Activated CD8-positive, alpha-beta memory T cell treated with anti-CD3 and anti-CD28 coated beads for 1 hour (primary cell): Measurements from ENCODE around the gene REPIN1.

Source experiments
- DNase-seq, 2 donors: peaks; one replicate each; pipeline ENCODE4 v3.0.0-alpha.2; 2020; ENCODE audit warnings: low read depth in 1 of 2; ENCODE audit errors: extremely low read depth in 1 of 2

The REPIN1 gene

DNA sequence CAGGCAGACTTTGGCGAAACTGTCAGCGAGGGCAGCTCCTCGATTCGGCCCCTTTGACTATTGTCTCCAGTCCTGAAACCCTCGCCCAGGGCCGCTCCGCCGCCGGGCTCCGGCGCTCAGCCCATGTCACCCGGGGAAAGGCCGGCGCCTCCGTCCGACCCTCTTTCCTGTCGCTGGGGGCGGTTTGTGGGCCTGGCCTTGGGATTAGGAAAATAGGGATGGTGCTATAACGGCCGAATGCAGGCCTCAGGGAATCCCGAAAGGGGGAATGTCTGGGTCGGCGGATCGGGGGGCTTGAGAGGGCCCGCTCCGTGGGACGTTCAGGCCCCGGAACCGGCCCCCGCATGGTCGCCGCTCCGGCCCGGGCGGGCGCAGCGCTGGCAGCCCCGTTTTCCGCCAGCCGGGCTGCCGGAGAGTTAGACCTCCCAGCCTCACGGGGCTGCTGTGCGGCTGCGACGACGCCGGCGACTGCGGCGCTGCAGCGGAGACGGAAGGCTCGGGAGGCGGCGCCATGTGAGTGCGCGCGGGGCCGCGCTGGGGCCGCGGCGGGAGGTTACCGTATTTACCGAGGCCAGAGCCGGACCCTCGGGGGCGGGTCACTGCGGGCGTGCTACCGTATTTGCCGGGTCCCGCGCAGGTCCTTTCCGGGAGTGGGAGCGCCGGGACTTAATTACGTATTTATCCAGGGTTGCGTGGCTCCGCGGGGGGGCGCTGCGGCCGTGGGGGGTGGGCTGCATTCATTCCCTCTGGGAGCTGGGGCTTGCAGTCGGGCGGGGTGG lies 36.4 kb downstream of the REPIN1 start:
- DNase-seq = peak; percentile 19 to 56

DNA sequence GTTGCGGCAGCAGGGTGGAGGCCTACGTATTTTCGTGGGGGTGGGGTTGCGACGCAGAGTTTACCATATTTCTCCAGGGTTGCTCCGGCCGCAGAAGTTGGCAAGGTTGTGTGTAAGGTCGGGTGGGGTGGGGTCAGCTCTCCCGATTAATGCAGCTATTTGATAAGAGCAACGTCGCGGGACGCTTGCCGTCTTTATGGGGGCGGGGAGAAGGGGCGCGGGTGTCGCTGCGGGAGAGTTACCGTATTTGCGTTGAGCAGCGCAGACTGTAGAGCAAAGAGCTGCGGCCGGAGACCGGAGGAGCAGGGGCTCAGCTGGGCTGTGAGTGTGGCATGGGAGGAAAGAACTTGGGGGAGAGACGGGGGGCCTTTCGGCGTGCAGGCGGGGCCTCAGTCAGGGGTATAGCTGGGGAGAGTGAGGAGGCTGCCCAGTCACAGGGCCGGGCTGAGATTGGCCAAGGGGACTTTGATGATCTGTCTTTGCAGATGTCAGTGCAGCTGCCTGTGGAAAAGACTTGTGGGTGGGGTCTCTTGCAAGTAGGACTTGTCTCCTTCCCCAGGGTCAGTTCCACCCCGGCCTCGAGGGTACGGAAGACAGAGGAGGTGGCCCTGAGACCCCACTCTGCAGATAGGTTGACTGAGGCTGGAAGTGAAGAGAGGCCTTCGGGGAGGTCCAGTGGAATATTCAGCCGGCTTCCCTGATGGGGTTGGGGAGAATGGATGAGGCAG lies 37.1 kb downstream of the REPIN1 start:
- DNase-seq = no peak

DNA sequence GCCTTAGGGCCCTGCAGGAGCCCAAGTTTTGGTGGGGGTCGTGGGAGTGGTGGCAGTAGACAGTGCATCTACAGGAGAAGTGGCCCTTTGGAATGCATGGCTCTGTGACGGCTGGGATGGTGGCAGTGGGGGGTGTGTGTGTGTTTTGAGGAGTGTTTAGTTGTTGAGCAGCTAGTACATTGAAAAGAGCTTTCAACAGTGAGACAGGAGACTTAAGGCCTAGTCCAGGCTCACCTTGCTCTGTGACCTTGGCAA lies 37.6 kb downstream of the REPIN1 start:
- DNase-seq = no peak

DNA sequence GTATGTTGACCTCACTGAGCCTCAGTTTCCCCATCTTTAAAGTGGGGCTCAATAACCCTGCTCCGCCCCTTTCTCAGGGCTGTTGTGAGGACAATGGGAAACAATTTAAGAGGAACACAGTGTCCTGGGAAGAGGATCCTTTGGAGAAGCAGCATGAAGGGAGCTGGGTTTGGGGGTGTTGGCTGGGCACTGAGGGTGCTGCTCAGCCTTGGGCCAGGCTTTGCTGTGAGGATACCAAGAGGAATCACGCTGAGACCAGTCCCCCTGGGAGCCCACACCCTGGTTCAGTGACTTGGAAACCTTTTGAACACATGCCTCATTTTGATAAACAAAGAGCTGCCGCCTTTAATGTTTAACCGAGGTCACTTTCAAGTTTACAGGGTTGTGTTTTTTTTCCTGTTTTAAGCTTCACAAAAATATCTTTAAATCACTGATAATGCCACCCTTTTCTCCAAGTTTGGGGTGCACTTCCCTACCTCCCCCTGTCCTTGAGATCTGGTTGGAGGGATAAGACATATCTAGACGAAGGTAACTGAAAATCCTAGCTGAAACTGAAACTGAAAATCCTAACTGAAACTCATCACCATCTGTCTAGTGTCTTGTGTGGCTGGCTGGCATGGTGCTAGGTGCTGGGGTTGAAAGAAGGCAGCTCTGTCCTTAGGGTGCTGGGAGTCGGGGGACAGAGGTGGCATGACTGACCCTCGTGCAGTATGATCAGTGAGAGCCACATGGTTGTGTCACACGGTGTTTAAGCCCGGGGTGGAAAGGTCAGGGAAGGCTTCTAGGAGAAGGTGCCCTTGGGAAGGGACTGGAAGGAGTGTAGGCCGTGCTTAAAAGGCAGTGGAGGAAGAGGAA lies 38.2 kb downstream of the REPIN1 start:
- DNase-seq = no peak

DNA sequence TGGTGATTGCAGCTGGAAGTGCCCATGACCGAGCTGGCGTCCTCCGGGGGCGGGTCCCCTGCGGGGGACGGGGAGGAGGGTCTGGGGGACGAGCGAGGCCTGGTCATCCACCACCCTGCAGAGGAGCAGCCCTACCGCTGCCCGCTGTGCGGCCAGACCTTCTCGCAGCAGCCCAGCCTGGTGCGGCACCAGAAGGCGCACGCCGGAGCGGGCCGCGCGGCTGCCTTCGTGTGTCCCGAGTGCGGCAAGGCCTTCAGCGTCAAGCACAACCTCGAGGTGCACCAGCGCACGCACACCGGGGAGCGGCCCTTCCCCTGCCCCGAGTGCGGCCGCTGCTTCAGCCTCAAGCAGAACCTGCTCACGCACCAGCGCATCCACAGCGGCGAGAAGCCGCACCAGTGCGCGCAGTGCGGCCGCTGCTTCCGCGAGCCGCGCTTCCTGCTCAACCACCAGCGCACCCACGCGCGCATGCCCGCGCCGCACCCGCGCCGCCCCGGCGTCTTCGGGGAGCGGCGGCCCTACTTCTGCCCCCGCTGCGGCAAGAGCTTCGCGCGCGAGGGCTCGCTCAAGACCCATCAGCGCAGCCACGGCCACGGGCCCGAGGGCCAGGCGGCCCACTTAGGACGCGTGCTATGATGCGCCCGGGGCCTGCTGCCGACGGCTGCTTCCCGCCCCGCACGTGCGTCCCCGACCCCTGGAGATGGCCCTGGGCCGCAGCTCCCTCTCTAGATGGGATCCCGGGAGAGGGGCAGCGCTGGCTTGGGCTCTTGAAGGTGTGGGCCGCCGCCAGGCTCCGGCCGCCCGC lies 39.2 kb downstream of the REPIN1 start:
- DNase-seq = no peak

DNA sequence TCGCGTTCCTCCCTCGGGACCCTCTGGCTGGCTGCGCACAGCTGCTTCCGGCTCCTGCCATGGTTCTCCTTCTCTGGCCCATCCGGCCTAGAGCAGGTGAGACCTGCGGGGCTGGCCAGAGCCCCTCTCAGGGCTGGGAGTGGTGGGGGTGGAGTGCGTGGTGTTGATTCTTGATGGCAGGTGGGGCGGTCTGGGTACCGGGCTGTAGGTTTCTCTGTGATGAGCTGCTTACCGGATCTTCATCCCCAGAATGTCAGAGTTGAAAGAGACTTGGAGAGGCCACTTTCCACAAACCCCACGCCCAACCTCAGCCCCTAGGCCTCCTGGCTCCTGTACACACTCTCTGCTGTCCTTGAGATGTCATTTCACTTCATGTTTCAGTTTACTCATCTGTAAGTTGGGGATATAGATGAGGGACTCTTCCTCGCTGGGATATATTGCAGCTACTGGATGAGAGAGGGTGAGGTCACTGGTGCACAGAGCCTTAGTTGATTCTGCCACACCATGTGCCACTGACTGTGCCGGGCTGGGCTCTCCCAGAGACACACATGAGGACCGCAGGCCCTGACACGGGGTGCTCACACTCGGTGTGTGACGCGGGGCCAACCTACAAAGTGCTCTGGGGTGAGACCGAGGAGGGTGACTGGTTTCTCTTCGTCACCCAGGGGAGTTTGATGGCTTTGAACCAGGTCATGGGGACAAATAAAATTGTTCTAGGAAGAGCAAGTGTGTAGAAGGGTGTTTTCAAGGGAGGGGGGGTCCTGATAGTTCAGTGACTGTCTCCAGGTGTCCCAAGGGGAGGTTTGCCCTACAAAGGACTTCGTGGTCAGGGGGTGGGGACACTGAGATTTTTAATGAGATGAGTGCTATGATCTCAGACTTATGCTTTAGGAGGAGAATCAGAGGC lies 40.0 kb downstream of the REPIN1 start:
- DNase-seq = no peak

DNA sequence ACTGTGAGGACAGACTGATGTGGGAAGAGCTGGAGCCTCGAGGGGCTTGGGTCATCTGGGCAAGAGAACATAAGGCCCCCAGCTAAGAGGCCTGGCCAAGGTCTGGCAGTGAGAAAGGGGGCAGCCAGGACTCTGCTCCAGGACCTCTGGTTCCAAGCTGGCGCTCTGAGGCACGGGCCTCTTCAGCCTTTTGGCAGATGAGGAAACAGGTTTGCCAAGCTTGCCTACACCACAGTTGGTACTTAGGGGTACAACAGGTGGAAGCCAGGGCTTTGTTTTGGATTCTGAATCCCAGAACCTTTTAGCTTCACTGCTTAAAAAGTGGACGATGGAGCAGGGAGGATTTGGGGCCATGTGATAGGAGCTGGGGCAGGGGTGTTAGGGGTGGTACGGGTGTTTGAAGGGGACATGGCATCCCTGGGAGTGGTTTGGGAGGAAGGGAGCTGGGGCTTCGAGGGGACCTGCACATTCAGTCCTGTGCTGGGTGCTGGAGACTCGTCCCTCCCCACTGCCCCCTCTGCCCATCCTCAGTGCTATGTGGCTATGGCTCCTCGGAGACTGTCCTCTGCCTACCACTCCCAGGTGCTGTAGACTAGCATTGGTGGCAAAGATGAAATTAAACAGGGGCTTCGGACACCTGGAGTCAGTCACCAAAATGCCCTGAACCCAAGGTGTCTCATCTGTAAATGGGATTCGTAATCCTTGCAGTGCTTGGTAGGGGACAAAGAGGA lies 40.8 kb downstream of the REPIN1 start:
- no peak for DNase-seq

DNA sequence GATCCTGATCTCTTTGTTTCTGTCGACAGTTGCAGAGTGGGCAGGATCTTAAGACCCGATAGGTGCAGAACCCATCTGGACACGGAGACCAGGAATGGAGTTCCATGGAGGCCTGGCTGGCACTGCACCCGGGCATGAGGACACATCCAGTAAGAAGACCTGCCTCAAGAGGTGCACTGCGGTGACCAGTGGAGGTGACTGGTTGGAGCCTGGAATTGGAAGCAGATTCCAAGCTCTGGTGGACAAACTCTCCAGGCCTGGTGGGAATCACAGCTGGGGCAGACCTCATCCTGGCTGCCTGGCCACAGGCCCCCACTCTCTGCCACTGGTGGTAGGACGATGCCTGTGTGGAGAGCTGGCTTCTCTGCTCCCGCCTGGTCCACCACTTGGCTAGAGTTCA lies 41.5 kb downstream of the REPIN1 start:
- DNase-seq = no peak

DNA sequence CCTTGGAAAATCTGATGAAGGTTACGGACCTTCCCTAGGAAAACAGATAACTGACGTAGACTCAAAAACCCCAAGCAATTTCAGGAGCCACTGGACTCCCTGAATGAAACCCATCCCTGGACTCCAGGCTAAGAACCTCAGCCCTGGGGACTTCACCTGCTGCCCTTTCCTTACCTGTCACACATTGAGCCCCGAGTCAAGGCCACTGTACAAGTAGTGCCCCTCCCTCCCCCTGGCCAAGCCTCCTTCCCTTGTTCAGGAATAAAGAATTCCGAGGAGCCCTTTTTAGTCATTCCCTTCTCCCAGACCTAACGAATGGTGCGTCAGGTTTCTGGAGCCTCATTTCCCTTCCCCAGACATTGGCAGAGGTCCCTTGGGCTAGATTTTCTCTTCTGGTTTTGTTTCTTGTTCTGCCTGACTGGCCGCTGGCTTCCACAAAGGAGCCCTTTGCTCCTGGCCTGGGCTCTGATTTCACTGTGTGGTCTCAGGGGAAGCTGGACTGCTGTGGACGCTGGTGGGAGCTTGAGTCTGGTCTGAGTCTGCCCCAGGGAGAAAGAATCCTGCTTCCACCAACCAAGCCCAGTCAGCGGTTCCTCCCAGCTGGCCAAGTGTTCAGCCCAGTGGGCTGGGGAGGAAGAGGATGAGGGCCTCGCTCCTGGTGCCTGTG lies 42.2 kb downstream of the REPIN1 start:
- no peak for DNase-seq

DNA sequence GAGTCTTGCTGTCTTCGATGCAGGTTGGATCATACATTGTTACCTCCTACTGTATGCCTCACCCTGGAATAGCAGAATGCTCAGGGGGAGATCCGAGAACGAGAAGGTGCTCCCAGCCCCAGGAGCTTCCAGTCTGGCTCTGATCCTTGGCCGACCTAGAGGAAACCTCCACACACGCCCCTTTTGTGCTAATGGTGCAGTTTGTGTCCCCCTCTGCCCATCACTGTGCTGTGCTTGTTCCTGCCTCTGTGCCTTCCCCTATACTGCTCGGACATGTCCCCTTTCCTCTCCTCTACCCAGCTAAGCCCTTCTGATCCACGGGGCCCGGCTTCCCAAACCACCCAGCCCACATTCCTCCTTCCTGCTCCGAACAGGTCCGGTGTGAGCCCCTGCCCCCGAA lies 43.0 kb downstream of the REPIN1 start:
- DNase-seq = no peak

DNA sequence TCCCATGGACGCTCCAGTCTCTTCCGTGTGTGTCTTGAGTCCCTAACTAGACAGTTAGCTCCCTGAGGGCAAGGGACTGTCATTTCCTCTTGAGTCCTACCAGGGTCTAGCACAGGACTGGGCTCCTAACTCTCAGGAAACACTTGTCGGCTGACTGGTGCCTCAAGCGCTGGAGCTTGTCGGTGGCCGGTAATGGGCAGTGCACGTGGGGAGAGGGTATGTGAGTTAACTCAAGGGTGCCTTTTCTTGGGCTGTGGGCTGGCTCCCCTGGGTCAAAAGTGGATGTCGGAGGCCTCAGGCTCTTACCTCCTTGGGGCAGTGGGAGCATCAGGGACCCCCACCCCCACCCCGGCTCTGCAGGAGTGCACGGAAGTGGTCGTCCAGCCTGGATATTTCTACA lies 43.4 kb downstream of the REPIN1 start:
- no peak for DNase-seq

DNA sequence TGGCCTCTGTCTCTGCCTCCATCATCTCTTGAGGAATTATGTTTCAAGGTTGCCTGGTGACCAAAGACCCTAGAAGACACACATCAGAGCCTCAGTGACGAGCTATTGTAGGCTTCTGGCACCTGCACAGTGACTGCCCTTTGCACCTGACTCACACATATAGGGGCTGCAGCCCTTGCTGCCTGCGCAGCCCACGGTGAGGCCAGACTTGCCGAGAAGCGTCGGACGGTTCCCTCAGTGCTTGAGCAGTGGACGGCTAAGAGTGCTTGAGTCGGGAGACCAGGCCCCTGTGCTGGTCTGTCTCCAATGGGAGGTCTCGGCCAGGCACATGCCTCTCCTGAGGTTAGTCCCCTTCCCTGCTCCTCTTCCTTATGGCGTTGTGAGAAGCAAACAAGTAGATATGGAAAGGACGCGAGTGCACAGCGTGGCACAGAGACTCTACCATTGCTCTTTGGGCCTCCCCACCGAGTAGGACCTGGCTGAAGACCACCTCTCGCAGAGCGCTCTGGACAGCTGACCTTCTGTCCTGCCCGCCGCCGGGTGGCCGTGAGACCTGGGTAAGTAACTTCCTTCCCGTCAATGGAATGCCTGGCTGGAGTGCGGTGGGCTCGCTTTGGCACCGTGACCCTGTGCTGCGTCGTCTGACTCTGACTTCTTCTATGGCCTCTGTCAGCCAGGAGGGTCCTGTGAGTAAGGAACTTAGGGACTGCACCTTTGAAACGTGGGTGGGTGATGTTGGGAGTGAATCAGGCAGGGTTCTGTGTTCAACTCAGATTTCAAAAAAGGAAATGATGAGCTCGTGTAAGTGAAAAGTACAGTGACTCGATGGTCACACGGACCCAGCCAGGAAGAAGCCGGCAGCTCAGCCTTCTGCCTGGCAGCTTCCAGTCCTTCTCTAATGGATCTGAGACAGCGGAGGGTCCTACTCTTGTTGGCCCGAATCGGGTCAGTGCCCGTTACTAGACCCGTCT lies 44.2 kb downstream of the REPIN1 start:
- no peak for DNase-seq

DNA sequence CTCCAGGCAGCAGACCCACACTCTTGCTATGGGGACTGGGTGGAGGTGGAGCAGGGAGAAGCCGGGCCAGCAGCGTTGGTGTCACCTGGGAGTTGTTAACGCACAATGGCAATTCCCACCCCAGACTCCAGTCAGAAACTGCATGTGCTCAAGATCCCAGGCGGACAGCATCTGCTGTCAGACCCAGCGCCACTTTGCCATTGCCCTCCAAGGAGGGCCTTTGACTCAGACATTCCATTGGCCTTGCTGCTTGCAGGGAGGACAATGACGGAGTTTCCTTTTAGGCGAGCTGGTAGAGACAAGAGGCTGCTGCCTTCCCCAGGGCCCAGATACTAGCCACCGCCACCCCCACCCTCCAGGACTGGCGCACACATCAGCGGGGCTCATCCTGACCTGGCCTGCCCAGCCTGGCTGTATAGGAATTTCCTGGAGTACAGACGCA lies 45.0 kb downstream of the REPIN1 start:
- no peak for DNase-seq

DNA sequence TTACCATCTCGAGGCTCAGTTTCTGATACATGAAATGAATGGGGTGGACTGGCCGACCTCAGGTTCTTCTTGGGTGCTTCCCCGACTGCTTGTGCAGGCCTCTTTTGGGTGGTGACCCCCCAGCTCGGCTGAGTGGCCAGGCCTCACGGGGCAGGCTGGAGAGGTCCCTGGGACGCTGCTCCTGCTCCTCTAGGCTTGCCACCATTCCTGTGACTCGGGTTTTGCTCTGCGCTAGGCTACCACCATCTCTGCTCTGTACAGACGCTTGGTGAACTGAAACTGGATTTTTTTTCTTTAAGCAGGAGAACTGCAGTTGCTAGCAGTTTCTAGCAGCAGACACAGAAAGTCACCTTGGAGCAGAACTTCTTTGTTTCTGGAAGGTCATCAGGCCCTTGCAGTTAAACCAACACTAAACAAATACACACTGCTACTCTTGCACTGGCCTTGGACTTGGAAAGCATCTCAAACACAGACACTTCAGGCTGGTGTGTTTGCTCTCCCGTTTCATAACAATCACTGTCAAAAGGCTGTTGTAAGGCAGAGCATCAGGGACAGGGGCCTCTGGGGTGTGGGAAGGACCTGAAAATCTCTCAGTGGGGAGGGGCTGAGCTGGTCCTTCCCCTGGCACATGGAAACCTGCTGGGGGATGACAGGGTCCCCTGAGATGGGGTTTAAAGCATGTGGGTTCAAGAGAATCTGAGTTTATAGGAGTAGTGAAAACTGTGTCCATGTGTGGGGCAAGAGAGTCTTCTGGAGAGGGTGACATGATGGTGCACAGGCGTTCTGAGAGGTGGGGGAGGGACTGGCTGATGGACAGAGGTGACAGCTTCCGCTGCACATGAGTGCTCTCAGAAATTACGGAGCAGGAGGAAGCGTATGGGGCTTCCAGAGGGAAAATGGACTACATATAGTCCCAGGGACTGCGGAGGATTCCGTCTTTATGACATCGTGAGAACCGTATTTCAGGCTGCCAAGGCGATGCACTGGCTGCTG lies 46.8 kb downstream of the REPIN1 start:
- no peak for DNase-seq

DNA sequence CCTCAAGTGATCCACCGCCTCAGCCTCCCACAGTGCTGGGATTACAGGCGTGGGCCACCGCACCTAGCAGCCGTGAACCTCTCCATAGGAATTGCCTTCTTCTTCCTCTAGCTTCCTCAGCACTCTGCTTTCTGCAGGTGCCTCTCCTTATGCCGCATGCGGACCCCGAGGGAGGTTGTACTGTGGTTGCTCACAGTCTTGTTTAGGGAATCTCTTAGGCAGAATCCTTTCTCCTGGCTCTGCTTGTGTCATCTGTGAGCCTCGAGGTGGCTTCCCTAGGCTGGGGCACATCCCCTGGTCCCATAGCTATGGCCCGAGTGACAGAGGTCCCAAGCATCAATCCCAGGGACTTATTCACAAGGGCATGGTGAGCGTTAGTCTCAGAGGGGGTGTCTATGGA lies 48.6 kb downstream of the REPIN1 start:
- DNase-seq = no peak

DNA sequence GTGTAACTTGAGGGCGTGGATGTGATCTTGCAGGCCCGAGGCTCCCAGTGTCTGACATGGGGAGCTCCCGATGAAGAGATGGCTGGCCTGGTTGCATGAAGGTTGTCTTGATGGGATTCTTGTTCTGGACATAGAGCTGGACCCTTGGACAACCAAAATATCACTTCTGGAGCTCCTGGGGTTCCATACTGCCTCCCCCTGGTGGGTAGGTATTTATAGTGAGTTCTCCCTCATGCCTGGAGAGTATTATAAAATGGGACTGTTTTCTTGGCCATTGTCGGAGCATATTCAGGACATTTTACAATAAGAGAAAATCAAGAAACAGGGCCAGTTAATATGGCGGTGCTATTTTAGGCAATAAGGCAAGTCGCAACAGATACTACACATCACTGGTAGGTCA lies 49.2 kb downstream of the REPIN1 start:
- no peak for DNase-seq
